GM18907 (cell line): ENCODE measurements around the gene CSPG4.

Experiments used
- ATAC-seq: cut with Tn5 transposase; IDR thresholded peaks from one replicate; pipeline ENCODE4 v1.9.1; 2021; ENCODE audit warnings: mild to moderate bottlenecking, moderate library complexity; ENCODE audit not compliant: unreplicated experiment

The CSPG4 gene

GRCh38 chr15:75651810-75652543, 60.7 kb downstream of the CSPG4 start:
- no peak for ATAC-seq

DNA sequence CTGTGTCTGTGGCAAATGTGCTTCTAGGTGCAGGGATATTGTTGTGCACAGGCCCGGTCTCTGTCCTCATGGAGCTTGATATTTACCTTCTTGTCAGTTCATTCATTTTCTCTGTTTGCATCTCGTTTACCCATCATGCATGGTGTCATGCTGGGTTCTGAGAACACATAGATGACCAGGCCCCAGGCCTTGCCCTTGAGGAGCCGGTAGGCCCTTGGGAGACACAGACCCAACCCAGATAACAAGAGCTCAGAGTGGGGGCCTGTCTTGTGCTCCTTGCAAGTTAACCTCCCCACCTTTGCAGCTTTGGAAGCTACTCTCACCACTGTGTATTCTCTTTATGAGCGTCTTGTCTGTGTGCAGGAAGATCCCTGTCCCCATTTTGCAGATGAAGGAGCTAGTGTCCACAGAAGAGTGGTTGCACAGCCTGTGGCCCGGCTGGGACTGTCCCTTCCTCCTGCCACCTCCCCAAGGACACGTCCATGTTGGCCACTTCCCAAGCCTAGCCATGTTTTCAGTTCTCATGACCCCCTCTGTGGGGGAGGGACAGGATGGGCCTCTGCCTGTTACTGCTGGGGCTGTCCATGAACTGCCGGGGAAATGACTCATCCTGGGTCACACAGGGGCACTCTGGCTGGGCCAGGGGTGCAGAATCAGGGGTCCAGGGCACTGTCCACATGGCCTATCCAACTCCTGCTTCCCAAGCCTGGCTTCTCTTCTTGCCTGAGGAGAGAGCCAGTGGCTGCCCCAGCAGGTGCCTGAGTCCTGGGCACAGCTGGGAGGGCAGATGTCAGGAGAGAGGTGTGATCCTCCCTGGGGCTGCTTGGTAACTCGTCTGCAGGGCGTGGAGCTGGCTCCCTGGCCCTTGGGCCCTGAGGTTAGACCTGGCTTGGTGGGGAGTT, 61.5 kb downstream of the CSPG4 start:
- ATAC-seq, result no peak

GRCh38 chr15:75649848-75650247, 62.8 kb downstream of the CSPG4 start:
- ATAC-seq, result no peak

GRCh38 chr15:75649045-75649761, 63.4 kb downstream of the CSPG4 start:
- ATAC-seq, result no peak

DNA sequence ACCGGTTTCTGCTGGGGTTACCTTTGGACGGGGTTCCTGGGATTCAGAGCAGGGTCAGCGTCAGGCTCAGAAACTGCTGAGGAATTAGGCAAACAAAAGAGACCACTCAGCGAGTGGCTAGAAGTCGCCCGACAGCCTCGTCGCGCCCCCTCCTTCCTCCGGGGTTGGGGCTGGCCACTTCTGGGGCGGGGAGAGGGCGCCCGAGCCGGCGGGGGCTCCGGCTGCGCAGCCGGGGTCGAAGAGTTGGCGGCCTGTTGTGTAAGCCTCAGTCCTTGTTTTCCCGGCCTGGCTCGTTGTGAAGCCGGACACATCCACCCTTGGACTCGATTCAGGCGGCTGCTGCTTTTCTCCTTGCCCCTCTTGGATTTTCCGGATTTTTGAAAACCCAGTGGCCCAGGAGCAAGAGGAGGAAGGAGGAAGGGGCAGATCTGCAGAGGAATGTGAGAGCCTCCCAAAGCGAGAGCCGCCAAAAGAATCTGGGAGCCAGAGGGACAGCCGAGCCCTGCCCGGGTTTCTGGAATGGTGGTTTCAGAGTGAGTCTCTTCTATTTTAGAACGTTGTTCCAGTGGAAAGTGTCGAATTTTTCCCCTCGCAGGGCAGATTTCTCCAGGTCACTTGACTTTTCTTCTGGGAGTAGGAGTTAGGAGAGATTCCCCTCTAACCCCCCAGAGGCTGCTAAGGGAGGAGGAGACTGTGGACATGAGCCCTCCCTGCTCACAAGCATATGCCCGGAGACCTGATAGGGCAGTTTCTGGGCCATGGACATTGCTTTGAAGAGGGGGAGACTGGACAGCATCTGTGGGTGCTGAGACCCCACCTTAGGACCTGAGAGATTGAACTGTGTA, 64.3 kb downstream of the CSPG4 start:
- no peak for ATAC-seq

- ATAC-seq, result no peak
Observed at GRCh38 chr15:75647370-75648155, 65.1 kb downstream of the CSPG4 start, which contains the start of gene SNX33. Gene SNX33, plus strand, starts transcription at chr15:75647912. Its CDS starts 1,191 bp downstream, at chr15:75649103.

DNA sequence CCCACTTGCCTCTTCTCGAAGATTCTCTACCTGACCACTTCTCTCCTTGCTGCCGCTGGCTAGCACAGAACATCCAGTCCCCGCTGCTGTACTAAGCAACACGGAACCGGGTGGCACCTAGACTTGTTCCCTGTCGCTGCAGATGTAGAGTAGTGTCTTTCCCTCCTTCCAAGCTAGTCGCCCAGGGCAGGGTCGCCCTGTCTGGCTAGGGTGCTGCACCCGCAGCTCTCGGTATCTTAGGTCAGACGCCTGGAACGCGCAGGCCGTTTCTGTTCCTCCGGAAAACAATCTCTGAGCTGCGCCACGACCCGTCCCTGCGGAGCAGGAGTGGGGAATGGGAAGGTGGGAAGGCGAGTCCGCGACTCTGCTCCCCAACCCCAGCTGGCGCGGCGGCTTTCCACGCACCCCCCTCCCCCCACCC, 65.7 kb downstream of the CSPG4 start:
- ATAC-seq, result no peak

DNA sequence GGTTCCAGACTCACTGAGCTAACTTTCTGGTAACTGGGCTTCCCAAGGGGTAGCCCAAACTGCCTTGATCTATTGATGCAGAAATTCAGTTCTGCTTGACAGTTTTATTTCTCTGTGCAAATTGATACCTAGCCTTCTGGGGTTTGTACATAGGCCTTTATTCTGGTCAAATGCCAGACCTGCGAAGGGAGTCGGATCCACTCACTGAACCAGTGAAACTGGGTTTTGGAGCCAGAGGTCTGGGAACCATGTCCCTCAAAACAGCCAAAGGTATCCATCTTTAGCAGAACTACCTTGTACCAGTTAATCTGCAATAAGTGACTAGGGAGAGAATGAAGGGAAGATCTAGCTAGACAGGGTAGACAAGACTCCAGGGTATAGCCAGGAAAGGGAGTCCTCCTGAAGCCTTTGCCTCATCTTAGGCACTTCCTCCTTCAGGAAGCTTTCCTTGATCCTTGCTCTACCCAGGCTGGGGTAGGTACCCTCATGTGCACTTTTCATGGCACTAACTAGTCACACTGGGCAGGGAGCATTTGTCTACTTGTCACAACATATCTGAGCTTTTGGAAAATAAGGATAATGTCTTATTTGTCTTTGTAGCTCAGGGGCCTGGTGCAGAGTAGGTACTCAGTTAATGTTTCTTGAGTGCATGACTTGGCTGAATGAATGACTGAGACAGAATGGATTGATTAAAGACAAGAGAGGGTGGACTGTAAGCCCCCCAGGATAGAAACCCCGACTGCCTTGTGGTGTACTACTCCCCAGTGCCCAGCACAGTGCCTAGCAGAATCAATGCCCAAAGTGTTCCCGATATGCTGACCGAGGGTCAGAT, 66.3 kb downstream of the CSPG4 start:
- ATAC-seq, result no peak

- ATAC-seq, result no peak
Observed at GRCh38 chr15:75644376-75644775, 68.3 kb downstream of the CSPG4 start.

DNA sequence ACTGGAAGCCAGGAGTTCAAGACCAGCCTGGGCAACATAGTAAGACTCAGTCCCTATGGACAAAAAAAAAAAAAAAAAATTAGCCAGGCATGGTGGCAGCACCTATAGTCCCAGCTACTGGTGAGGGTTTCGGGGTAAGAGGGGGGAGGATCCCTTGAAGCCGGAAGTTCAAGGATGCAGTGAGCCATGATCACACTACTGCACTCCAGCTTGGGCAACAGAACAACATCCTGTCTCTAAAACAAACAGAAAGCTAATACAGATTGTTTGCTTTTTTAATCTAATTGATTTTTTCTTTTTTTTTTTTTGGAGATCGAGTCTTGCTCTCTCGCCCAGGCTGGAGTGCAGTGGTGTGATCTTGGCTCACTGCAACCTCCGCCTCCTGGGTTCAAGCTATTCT, 71.0 kb downstream of the CSPG4 start:
- ATAC-seq, result no peak

DNA sequence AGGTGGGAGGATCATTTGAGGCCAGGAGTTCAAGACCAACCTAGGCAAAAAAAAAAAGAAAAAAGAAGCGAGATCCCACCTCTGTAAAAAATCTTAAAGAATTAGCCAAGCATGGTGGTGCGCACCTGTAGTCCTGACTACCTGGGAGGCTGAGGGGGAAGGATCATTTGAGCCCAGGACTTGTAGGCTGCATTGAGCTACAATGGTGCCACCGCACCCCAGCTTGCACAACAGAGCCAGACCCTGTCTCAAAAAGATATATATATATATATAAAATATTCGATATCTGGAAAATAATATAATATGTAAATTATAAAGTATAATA, 71.5 kb downstream of the CSPG4 start:
- ATAC-seq, result no peak

- ATAC-seq, result peak; percentile 44
Observed at GRCh38 chr15:75640483-75641178, 72.0 kb downstream of the CSPG4 start.

DNA sequence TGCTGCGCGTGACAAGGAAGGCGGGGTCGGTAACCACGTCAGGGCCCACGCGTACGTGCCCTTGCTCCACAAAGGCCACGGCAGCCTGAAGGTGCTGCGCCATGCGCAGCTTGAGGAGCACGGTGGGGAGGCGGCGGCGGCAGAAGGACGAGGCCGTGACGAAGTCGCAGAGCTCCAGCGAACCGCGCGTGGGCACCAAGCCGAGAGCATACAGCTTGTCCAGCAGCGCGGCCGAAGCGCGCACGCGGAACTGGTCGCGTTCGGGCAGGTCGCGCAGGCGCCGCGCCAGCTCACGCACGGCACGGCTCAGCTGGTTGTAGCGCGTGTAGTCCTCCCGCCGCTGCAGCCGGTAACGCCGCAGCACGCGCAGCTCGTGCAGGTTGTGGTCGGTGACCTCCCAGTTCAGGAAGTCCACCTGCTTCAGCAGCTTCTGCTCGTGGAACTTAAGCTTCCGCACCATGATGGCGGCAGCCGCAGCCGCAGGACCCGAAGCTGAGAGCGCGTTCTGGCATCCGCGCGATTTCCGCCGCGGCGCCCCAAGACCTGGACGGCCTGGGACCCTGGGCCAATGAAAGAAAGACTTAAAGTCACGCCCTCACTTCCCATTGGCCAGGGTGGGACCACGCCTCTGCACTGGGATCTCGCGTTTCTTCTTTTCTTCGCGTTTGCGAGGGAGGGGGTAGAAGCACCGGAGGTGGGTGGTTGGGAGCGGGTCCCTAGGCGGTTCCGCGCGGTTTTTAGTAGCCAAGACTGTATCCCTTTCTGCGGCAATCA, 72.8 kb downstream of the CSPG4 start, which contains the start of gene IMP3:
Gene IMP3, minus strand, starts transcription at position 516 of the 774 bp plus-strand sequence. Its CDS starts 56 bp downstream, at position 460.
- peak; percentile 95 for ATAC-seq

DNA sequence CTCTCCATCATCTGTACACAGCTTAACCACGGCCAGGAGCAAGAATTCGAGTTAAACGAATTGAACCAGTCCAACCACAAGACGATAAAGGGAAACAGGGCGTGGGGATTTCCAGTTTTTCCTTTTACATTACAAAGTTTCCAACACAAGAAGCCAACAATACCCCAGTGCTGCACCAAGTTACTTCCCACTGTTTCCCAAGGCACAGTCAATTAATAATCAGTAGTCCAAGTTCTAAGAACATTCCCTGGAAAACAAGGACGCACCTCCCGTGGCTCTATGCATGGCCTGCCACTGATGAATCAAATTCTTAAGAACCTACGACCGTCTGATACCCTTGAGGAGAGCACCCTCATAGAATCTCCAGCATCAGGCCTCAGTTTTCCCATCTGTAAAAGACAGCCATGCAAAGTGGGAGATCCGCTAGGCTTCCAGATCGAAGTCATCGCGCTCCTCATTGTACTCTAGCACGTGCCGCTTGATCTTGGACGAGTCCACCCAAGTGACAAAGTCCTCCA, 73.4 kb downstream of the CSPG4 start:
- ATAC-seq, result no peak

GRCh38 chr15:75637245-75638009, 75.2 kb downstream of the CSPG4 start:
- ATAC-seq, result no peak

GRCh38 chr15:75636026-75636425, 76.6 kb downstream of the CSPG4 start:
- ATAC-seq, result no peak
